Measurements from ENCODE around the gene ESF1. TPM values are rescaled to one million over a fixed set of nuclear protein-coding genes. Genes with fewer than 3 reads are reported as not detected.

The ESF1 gene
- total and polyA plus RNA-seq, 2 experiments from 2014 or later = 7.9 to 8.3 TPM

- DNase-seq = no peak
- in situ Hi-C loops (cut with MboI) = no loop called here
- no peak overlapping the region for H2AFZ ChIP-seq
- TF ChIP-seq EZH2phosphoT487 (IDR thresholded peaks at IDR 0.05; ENCODE audit: insufficient read depth, low read depth) (no peak), EZH2 (IDR thresholded peaks at IDR 0.05; ENCODE audit: insufficient read depth, poor library complexity, severe bottlenecking) (no peak)
- no peak overlapping the region for H3K4me2 ChIP-seq (ENCODE audit: unreplicated experiment)
- H3K27me3 ChIP-seq (replicated peaks; ENCODE audit: insufficient read depth) = no peaks in the 10 kb centered on the region; the same call in 1 of the 2 replicates
- H3K4me1 ChIP-seq (ENCODE audit: insufficient read depth) = no peaks in the 10 kb centered on the region
- no peaks in the 10 kb centered on the region for H3K9me3 ChIP-seq (ENCODE audit: low read depth)
- no peak overlapping the region for H3K9ac ChIP-seq
- H3F3A ChIP-seq (ENCODE audit: insufficient read depth) = no peaks in the 10 kb centered on the region
- no peaks in the 10 kb centered on the region for H3K79me2 ChIP-seq (ENCODE audit: insufficient read depth)
- H3K9me2 ChIP-seq (ENCODE audit: insufficient read depth) = no peaks in the 10 kb centered on the region
- WGBS, 2 experiments (ENCODE audit: low coverage in 1 of 2, low lambda C conversion rate in 2 of 2, missing lambda C conversion rate in 2 of 2) = 64 to 68% methylated on average over 11 of the region's 11 CpGs
- H3K4me3 ChIP-seq = no peak overlapping the region
- H4K20me1 ChIP-seq (ENCODE audit: insufficient read depth) = no peaks in the 10 kb centered on the region
- H3K36me3 ChIP-seq (ENCODE audit: low read depth) = no peaks in the 10 kb centered on the region
- H3K27ac ChIP-seq = no peak overlapping the region
Observed at GRCh38 chr20:13692802-13693736, 91.7 kb downstream of the ESF1 start.

- in situ Hi-C loops (cut with MboI) = no loop called here
- no peak for DNase-seq
- Histone ChIP-seq H3K9me2 (ENCODE audit: insufficient read depth) (no peaks in the 10 kb centered on the region), H2AFZ (no peak overlapping the region), H3K9me3 (ENCODE audit: low read depth) (no peaks in the 10 kb centered on the region), H3K27me3 (replicated peaks; ENCODE audit: insufficient read depth) (peaks cover 5% of the 10 kb centered on the region; the same call in 1 of the 2 replicates), H3K27ac (no peak overlapping the region), H4K20me1 (ENCODE audit: insufficient read depth) (no peaks in the 10 kb centered on the region), H3K36me3 (ENCODE audit: low read depth) (no peaks in the 10 kb centered on the region), H3K4me2 (ENCODE audit: unreplicated experiment) (no peak overlapping the region), H3F3A (ENCODE audit: insufficient read depth) (no peaks in the 10 kb centered on the region), H3K4me3 (no peak overlapping the region), H3K4me1 (ENCODE audit: insufficient read depth) (no peaks in the 10 kb centered on the region), H3K9ac (no peak overlapping the region), H3K79me2 (ENCODE audit: insufficient read depth) (no peaks in the 10 kb centered on the region)
- WGBS, 2 experiments (ENCODE audit: low coverage in 1 of 2, low lambda C conversion rate in 2 of 2, missing lambda C conversion rate in 2 of 2) = 0 to 4% methylated on average over 1 of the region's 1 CpG
- TF ChIP-seq EZH2phosphoT487 (IDR thresholded peaks at IDR 0.05; ENCODE audit: insufficient read depth, low read depth) = no peak
- no peak for TF ChIP-seq EZH2 (IDR thresholded peaks at IDR 0.05; ENCODE audit: insufficient read depth, poor library complexity, severe bottlenecking)
Observed at GRCh38 chr20:13690943-13691342, 93.8 kb downstream of the ESF1 start.

GRCh38 chr20:13687815-13688214, 96.9 kb downstream of the ESF1 start:
- H3K9ac ChIP-seq = no peak overlapping the region
- H3K4me2 ChIP-seq (ENCODE audit: unreplicated experiment) = no peak overlapping the region
- no peak for DNase-seq
- H2AFZ ChIP-seq = no peak overlapping the region
- no peak overlapping the region for H3K4me3 ChIP-seq
- no peaks in the 10 kb centered on the region for H3K79me2 ChIP-seq (ENCODE audit: insufficient read depth)
- no peaks in the 10 kb centered on the region for H4K20me1 ChIP-seq (ENCODE audit: insufficient read depth)
- in situ Hi-C loops (cut with MboI) = no loop called here
- no peak overlapping the region for H3K27ac ChIP-seq
- WGBS, 2 experiments (ENCODE audit: low coverage in 1 of 2, low lambda C conversion rate in 2 of 2, missing lambda C conversion rate in 2 of 2) = 32 to 36% methylated on average over 3 of the region's 3 CpGs
- no peaks in the 10 kb centered on the region for H3K9me3 ChIP-seq (ENCODE audit: low read depth)
- no peaks in the 10 kb centered on the region for H3K9me2 ChIP-seq (ENCODE audit: insufficient read depth)
- no peaks in the 10 kb centered on the region for H3F3A ChIP-seq (ENCODE audit: insufficient read depth)
- H3K27me3 ChIP-seq (replicated peaks; ENCODE audit: insufficient read depth) = peaks cover 12% of the 10 kb centered on the region; the same call in 1 of the 2 replicates
- TF ChIP-seq EZH2phosphoT487 (IDR thresholded peaks at IDR 0.05; ENCODE audit: insufficient read depth, low read depth) (no peak), EZH2 (IDR thresholded peaks at IDR 0.05; ENCODE audit: insufficient read depth, poor library complexity, severe bottlenecking) (no peak)
- no peaks in the 10 kb centered on the region for H3K36me3 ChIP-seq (ENCODE audit: low read depth)
- H3K4me1 ChIP-seq (ENCODE audit: insufficient read depth) = no peaks in the 10 kb centered on the region

DNA sequence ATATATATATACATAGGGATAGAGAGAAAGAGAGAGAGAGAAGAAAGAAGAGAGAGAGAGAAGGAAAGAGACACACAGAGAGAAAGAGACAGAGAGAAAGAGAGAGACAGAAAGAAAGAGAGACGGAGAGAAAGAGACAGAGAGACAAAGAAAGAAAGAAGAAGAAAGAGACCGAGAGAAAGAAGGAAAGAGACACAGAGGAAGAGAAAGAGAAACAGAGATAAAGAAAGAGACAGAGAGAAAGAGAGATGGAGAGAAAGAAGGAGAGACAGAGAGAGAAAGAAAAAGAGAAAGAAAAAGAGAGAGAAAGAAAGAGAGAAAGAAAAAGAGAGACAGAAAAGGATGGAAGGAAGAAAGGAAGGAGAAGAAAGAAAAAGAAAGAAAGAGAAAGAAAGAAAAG, 99.1 kb downstream of the ESF1 start:
- no peaks in the 10 kb centered on the region for H3K9me2 ChIP-seq (ENCODE audit: insufficient read depth)
- H3K36me3 ChIP-seq (ENCODE audit: low read depth) = no peaks in the 10 kb centered on the region
- H3K4me2 ChIP-seq (ENCODE audit: unreplicated experiment) = no peak overlapping the region
- no peaks in the 10 kb centered on the region for H3K79me2 ChIP-seq (ENCODE audit: insufficient read depth)
- in situ Hi-C loops (cut with MboI) = no loop called here
- no peaks in the 10 kb centered on the region for H3F3A ChIP-seq (ENCODE audit: insufficient read depth)
- H3K27me3 ChIP-seq (replicated peaks; ENCODE audit: insufficient read depth) = peaks cover 12% of the 10 kb centered on the region; the same call in 1 of the 2 replicates
- H3K9me3 ChIP-seq (ENCODE audit: low read depth) = no peaks in the 10 kb centered on the region
- H3K4me3 ChIP-seq = no peak overlapping the region
- no peak for TF ChIP-seq EZH2 (IDR thresholded peaks at IDR 0.05; ENCODE audit: insufficient read depth, poor library complexity, severe bottlenecking)
- H3K27ac ChIP-seq = no peak overlapping the region
- 52 to 69% methylated on average over 2 of the region's 2 CpGs for WGBS, 2 experiments (ENCODE audit: low coverage in 1 of 2, low lambda C conversion rate in 2 of 2, missing lambda C conversion rate in 2 of 2)
- no peaks in the 10 kb centered on the region for H4K20me1 ChIP-seq (ENCODE audit: insufficient read depth)
- no peaks in the 10 kb centered on the region for H3K4me1 ChIP-seq (ENCODE audit: insufficient read depth)
- no peak for DNase-seq
- H3K9ac ChIP-seq = no peak overlapping the region
- H2AFZ ChIP-seq = no peak overlapping the region
